SK-N-SH (cell line): ENCODE data around the gene LSG1. TPM values are rescaled to one million over a fixed set of nuclear protein-coding genes. Genes with fewer than 3 reads are reported as not detected.

Experiments used
- CTCF ChIA-PET: fragments of 300-600, 350-600 bp; formaldehyde crosslinking; extraction: SDS; loops from one replicate; lab custom pipeline; 2021; lab: Yijun Ruan, JAX
- POLR2A ChIA-PET: fragments of 350-600 bp; sonication (Branson Sonifier 250); formaldehyde crosslinking; extraction: SDS; loops from one replicate; lab custom pipeline; 2020; ENCODE audit warnings: antibody characterized with exemption, inconsistent platforms; lab: Yijun Ruan, JAX
- DNase-seq: peaks from one replicate; pipeline ENCODE4 v3.0.0; 2012
- H2AFZ ChIP-seq: fragments of 200-600 bp; sonication (generic); 2 replicates; pipeline ENCODE4 v1.8.1; 2016; ENCODE audit warnings: antibody characterized with exemption, mild to moderate bottlenecking, low read depth
- H3F3A ChIP-seq: fragments of 200-600 bp; sonication (generic); replicated peaks from 2 replicates; pipeline ENCODE3; 2016; ENCODE audit warnings: antibody characterized with exemption, mild to moderate bottlenecking; ENCODE audit not compliant: insufficient read depth
- H3K27ac ChIP-seq, 2 experiments: fragments of 200-500 bp in 1 of 2; fragments of 200-600 bp in 1 of 2; sonication (Bioruptor generic) in 1 of 2; sonication (generic), shearing (Covaris generic) in 1 of 2; 2 replicates each; pipeline versions ENCODE4 v1.5.1 to v1.6.1; 2014 to 2016; ENCODE audit warnings: low read depth in 2 of 2, inconsistent platforms in 1 of 2, low read length in 1 of 2, mild to moderate bottlenecking in 1 of 2, mixed read lengths in 1 of 2
- H3K27me3 ChIP-seq: fragments of 200-600 bp; sonication (generic), shearing (Covaris generic); 2 replicates; pipeline ENCODE4 v1.6.1; 2016; ENCODE audit warnings: mixed run types; ENCODE audit not compliant: insufficient read depth
- H3K36me3 ChIP-seq, 2 experiments: fragments of 200-500 bp in 1 of 2; fragments of 200-600 bp in 1 of 2; sonication (Bioruptor generic) in 1 of 2; sonication (generic) in 1 of 2; replicated peaks in 1 of 2; 2 replicates each; pipeline versions ENCODE3 to v1.5.1; 2014 to 2016; ENCODE audit warnings: low read length in 1 of 2, mild to moderate bottlenecking in 1 of 2; ENCODE audit not compliant: insufficient read depth in 2 of 2, control insufficient read depth in 1 of 2
- H3K4me1 ChIP-seq, 2 experiments: fragments of 200-500 bp in 1 of 2; fragments of 200-600 bp in 1 of 2; sonication (Bioruptor generic) in 1 of 2; sonication (generic), shearing (Covaris generic) in 1 of 2; 2 replicates each; pipeline versions ENCODE4 v1.5.1 to v1.6.1; 2014 to 2016; ENCODE audit warnings: low read depth in 1 of 2, low read length in 1 of 2, mixed run types in 1 of 2; ENCODE audit not compliant: insufficient read depth in 2 of 2, control insufficient read depth in 1 of 2
- H3K4me2 ChIP-seq: fragments of 200-600 bp; sonication (generic), shearing (Covaris generic); 2 replicates; pipeline ENCODE4 v1.6.1; 2017; ENCODE audit warnings: mixed run types
- H3K4me3 ChIP-seq, 2 experiments: fragments of 200-500 bp in 1 of 2; fragments of 200-600 bp in 1 of 2; sonication (Bioruptor generic) in 1 of 2; sonication (generic), shearing (Covaris generic) in 1 of 2; 2 replicates each; pipeline versions ENCODE4 v1.5.1 to v1.8.1; 2014 to 2016; ENCODE audit warnings: low read depth in 2 of 2, inconsistent platforms in 1 of 2, low read length in 1 of 2, mild to moderate bottlenecking in 1 of 2, mixed read lengths in 1 of 2, moderate library complexity in 1 of 2
- H3K79me2 ChIP-seq: fragments of 200-600 bp; sonication (generic); 2 replicates; pipeline ENCODE4 v1.8.1; 2017; ENCODE audit warnings: mild to moderate bottlenecking; ENCODE audit not compliant: insufficient read depth
- H3K9ac ChIP-seq: fragments of 200-600 bp; sonication (generic); 2 replicates; pipeline ENCODE4 v1.6.1; 2017; ENCODE audit warnings: mixed run types
- H3K9me2 ChIP-seq: fragments of 200-600 bp; sonication (generic); 2 replicates; pipeline ENCODE4 v1.6.1; 2017; ENCODE audit warnings: mixed run types
- H3K9me3 ChIP-seq: fragments of 200-600 bp; sonication (generic); 2 replicates; pipeline ENCODE4 v1.6.1; 2017; ENCODE audit warnings: mixed run types, mild to moderate bottlenecking, moderate library complexity
- H4K20me1 ChIP-seq: fragments of 200-600 bp; sonication (generic); 2 replicates; pipeline ENCODE4 v1.6.1; 2017; ENCODE audit warnings: mild to moderate bottlenecking, mixed run types; ENCODE audit not compliant: insufficient read depth
- CHD2 ChIP-seq: fragments of 150-350 bp; IDR thresholded peaks from 2 replicates; pipeline ENCODE4 v1.6.1; 2018; ENCODE audit warnings: low read length; ENCODE audit not compliant: partially characterized antibody
- ELF1 ChIP-seq: IDR thresholded peaks from 2 replicates; pipeline ENCODE4 v1.4.0; 2012
- GABPA ChIP-seq: IDR thresholded peaks from 2 replicates; pipeline ENCODE4 v1.4.0; 2012; ENCODE audit warnings: low read depth, mild to moderate bottlenecking
- GATA2 ChIP-seq: sonication (generic); formaldehyde crosslinking; IDR thresholded peaks from 2 replicates; pipeline ENCODE4 v1.5.0; 2020; ENCODE audit warnings: mild to moderate bottlenecking, missing genetic modification reagents
- JUND ChIP-seq: IDR thresholded peaks from 2 replicates; pipeline ENCODE4 v1.4.0; 2012
- POLR2AphosphoS5 ChIP-seq: IDR thresholded peaks from 2 replicates; pipeline ENCODE4 v1.6.1; 2012; ENCODE audit warnings: low read depth, low read length
- RFX5 ChIP-seq: IDR thresholded peaks from 2 replicates; pipeline ENCODE4 v1.6.1; 2012; ENCODE audit warnings: mild to moderate bottlenecking, improper control_type of control experiment, low read length
- SMC3 ChIP-seq: IDR thresholded peaks from 2 replicates; pipeline ENCODE4 v1.6.1; 2012; ENCODE audit warnings: low read depth, low read length, improper control_type of control experiment
- TAF1 ChIP-seq: IDR thresholded peaks from 2 replicates; pipeline ENCODE4 v1.6.1; 2012; ENCODE audit warnings: low read depth, mild to moderate bottlenecking, low read length, moderate library complexity, borderline replicate concordance
- TEAD4 ChIP-seq: IDR thresholded peaks from 2 replicates; pipeline ENCODE4 v1.4.0; 2012; ENCODE audit warnings: mild to moderate bottlenecking, borderline replicate concordance; ENCODE audit not compliant: insufficient read depth
- YY1 ChIP-seq: IDR thresholded peaks from 2 replicates; pipeline ENCODE4 v1.4.0; 2012; ENCODE audit warnings: low read depth, mild to moderate bottlenecking
- WGBS: methylation state at CpG from one replicate; pipeline ENCODE4 v1.1.6; 2017; ENCODE audit warnings: low lambda C conversion rate; 5-methylcytosine and 5-hydroxymethylcytosine counted together
- polyA plus RNA-seq, 3 experiments: library from polyadenylated mRNA; depleted of rRNA; stranded (reverse); fragments of >200 nt; gene quantifications; 2 replicates each; pipeline ENCODE4 v1.2.3, GENCODE V29; 2012
- TF ChIP-seq, protein P1 (sequence below): fragments of 150-350 bp; IDR thresholded peaks from 2 replicates; pipeline ENCODE4 v1.6.1; 2016; ENCODE audit warnings: mild to moderate bottlenecking, low read depth, low read length
- TF ChIP-seq, protein P2 (sequence below): IDR thresholded peaks from 2 replicates; pipeline ENCODE4; 2012
- TF ChIP-seq, protein P3 (sequence below): IDR thresholded peaks from 2 replicates; pipeline ENCODE4 v1.6.1; 2012; ENCODE audit warnings: mild to moderate bottlenecking, low read depth, low read length, moderate library complexity
- TF ChIP-seq, protein P4 (sequence below): fragments of 200-600 bp; sonication (generic); IDR thresholded peaks from 2 replicates; pipeline ENCODE4 v1.6.1; 2017; ENCODE audit warnings: antibody characterized with exemption, mild to moderate bottlenecking, moderate library complexity
- TF ChIP-seq, protein P5 (sequence below): IDR thresholded peaks from 2 replicates; pipeline ENCODE4 v1.4.0; 2012; ENCODE audit warnings: low read depth, borderline replicate concordance
- TF ChIP-seq, protein P6 (sequence below): fragments of 150-350 bp; IDR thresholded peaks from 2 replicates; pipeline ENCODE4 v1.6.1; 2017; ENCODE audit warnings: antibody characterized with exemption, low read length, low read depth, borderline replicate concordance

LSG1 gene
- polyA plus RNA-seq, 1 of the 3 experiments (the other 2 are of a cell fraction), result 35.1 TPM

DNA sequence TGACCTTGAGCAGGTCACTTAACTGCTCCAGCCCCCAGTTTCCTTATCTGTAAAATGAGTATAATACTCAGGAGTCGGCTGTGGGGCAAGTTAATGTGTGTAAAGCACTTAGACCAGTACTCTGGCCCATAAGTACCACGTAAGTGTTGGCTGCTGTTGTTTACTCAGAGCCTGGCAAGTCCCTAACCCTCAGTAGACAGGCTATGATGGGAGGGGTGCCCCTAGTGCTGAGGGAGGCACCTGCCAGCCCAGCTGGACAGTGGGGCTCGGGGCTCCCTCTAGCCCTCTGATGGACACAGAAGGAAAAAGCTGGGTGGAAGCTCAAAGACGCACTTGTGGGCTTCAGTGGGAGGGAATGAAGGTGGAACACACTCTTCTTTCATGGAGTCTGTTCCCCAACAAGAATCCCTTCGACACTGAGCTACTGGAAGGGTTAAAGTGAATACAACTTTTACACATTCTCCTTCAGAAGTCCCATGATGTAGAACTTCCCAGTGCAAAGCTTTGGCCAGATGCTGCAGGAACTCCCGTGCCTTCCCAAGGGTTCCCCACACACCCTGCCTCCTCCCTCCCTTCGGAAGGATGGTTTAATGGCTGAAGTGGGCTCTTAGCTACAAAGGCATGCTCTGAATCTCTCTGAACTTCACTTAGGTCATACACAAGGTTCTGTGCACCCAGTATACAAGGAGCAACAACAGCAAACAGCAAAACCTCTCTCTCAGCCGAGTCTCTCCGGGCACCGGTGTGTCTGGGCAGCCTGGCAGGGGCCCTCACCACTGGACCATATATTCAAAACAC is 64.2 kb downstream of the LSG1 start:
- Histone ChIP-seq H3K79me2 (no peaks in the 10 kb centered on the region), H3K9ac (no peak overlapping the region), H3K9me2 (no peaks in the 10 kb centered on the region), H3K9me3 (no peaks in the 10 kb centered on the region), H4K20me1 (no peaks in the 10 kb centered on the region), H3K27ac (no peak overlapping the region), H3K4me1 (peaks cover 0 to 7% of the 10 kb centered on the region in 2 experiments; a peak in 1 of 4 replicates), H3K36me3 (peaks cover 0 to 8% of the 10 kb centered on the region in 2 experiments), H3K4me2 (no peak overlapping the region), H2AFZ (no peak overlapping the region), H3F3A (peaks cover 12% of the 10 kb centered on the region), H3K4me3 (no peak overlapping the region), H3K27me3 (no peaks in the 10 kb centered on the region)
- POLR2A ChIA-PET, result no interaction called here
- TF ChIP-seq, protein P1, sequence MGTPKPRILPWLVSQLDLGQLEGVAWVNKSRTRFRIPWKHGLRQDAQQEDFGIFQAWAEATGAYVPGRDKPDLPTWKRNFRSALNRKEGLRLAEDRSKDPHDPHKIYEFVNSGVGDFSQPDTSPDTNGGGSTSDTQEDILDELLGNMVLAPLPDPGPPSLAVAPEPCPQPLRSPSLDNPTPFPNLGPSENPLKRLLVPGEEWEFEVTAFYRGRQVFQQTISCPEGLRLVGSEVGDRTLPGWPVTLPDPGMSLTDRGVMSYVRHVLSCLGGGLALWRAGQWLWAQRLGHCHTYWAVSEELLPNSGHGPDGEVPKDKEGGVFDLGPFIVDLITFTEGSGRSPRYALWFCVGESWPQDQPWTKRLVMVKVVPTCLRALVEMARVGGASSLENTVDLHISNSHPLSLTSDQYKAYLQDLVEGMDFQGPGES, result no peak
- TF ChIP-seq, protein P2, sequence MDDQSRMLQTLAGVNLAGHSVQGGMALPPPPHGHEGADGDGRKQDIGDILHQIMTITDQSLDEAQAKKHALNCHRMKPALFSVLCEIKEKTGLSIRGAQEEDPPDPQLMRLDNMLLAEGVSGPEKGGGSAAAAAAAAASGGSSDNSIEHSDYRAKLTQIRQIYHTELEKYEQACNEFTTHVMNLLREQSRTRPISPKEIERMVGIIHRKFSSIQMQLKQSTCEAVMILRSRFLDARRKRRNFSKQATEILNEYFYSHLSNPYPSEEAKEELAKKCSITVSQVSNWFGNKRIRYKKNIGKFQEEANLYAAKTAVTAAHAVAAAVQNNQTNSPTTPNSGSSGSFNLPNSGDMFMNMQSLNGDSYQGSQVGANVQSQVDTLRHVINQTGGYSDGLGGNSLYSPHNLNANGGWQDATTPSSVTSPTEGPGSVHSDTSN, result no peak
- TF ChIP-seq TEAD4 (no peak), GATA2 (CRISPR knock-in tag) (no peak), ELF1 (no peak), GABPA (no peak), RFX5 (no peak), TAF1 (no peak), SMC3 (no peak), CHD2 (no peak), YY1 (no peak), POLR2AphosphoS5 (no peak), JUND (no peak)
- TF ChIP-seq, protein P3, sequence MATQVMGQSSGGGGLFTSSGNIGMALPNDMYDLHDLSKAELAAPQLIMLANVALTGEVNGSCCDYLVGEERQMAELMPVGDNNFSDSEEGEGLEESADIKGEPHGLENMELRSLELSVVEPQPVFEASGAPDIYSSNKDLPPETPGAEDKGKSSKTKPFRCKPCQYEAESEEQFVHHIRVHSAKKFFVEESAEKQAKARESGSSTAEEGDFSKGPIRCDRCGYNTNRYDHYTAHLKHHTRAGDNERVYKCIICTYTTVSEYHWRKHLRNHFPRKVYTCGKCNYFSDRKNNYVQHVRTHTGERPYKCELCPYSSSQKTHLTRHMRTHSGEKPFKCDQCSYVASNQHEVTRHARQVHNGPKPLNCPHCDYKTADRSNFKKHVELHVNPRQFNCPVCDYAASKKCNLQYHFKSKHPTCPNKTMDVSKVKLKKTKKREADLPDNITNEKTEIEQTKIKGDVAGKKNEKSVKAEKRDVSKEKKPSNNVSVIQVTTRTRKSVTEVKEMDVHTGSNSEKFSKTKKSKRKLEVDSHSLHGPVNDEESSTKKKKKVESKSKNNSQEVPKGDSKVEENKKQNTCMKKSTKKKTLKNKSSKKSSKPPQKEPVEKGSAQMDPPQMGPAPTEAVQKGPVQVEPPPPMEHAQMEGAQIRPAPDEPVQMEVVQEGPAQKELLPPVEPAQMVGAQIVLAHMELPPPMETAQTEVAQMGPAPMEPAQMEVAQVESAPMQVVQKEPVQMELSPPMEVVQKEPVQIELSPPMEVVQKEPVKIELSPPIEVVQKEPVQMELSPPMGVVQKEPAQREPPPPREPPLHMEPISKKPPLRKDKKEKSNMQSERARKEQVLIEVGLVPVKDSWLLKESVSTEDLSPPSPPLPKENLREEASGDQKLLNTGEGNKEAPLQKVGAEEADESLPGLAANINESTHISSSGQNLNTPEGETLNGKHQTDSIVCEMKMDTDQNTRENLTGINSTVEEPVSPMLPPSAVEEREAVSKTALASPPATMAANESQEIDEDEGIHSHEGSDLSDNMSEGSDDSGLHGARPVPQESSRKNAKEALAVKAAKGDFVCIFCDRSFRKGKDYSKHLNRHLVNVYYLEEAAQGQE, result no peak
- TF ChIP-seq, protein P4, sequence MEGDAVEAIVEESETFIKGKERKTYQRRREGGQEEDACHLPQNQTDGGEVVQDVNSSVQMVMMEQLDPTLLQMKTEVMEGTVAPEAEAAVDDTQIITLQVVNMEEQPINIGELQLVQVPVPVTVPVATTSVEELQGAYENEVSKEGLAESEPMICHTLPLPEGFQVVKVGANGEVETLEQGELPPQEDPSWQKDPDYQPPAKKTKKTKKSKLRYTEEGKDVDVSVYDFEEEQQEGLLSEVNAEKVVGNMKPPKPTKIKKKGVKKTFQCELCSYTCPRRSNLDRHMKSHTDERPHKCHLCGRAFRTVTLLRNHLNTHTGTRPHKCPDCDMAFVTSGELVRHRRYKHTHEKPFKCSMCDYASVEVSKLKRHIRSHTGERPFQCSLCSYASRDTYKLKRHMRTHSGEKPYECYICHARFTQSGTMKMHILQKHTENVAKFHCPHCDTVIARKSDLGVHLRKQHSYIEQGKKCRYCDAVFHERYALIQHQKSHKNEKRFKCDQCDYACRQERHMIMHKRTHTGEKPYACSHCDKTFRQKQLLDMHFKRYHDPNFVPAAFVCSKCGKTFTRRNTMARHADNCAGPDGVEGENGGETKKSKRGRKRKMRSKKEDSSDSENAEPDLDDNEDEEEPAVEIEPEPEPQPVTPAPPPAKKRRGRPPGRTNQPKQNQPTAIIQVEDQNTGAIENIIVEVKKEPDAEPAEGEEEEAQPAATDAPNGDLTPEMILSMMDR, result no peak
- TF ChIP-seq, protein P5, sequence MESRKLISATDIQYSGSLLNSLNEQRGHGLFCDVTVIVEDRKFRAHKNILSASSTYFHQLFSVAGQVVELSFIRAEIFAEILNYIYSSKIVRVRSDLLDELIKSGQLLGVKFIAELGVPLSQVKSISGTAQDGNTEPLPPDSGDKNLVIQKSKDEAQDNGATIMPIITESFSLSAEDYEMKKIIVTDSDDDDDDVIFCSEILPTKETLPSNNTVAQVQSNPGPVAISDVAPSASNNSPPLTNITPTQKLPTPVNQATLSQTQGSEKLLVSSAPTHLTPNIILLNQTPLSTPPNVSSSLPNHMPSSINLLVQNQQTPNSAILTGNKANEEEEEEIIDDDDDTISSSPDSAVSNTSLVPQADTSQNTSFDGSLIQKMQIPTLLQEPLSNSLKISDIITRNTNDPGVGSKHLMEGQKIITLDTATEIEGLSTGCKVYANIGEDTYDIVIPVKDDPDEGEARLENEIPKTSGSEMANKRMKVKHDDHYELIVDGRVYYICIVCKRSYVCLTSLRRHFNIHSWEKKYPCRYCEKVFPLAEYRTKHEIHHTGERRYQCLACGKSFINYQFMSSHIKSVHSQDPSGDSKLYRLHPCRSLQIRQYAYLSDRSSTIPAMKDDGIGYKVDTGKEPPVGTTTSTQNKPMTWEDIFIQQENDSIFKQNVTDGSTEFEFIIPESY, result no peak
- TF ChIP-seq, protein P6, sequence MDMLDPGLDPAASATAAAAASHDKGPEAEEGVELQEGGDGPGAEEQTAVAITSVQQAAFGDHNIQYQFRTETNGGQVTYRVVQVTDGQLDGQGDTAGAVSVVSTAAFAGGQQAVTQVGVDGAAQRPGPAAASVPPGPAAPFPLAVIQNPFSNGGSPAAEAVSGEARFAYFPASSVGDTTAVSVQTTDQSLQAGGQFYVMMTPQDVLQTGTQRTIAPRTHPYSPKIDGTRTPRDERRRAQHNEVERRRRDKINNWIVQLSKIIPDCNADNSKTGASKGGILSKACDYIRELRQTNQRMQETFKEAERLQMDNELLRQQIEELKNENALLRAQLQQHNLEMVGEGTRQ, result no peak
- CTCF ChIA-PET, result interaction anchor here (1.0 kb wide), 1 partner anchor 13 kb away, joined by 3 read pairs; no protein-coding TSS in a partner anchor
- no peak for DNase-seq
- 83% methylated on average over 8 of the region's 10 CpGs for WGBS
